ENCODE results near the gene HEBP2.

GRCh38 chr6:138442663-138443062 is 38.6 kb downstream of the HEBP2 start:
- TF ChIP-seq EZH2 (IDR thresholded peaks at IDR 0.05) (no peak), CTCF (IDR thresholded peaks at IDR 0.05) (no peak), EZH2phosphoT487 (IDR thresholded peaks at IDR 0.05) (no peak)
